Heart left ventricle (tissue), 13 donors: ENCODE data around the gene SSBP4.

ENCODE experiments used
- CTCF ChIP-seq, 12 donors: fragments of 200-600 bp; sonication (generic) in 4 of 12; IDR thresholded peaks; one replicate each; pipeline versions ENCODE4 v1.5.0 to v1.8.0; 2018 to 2022; ENCODE audit warnings: antibody characterized with exemption in 12 of 12, mild to moderate bottlenecking in 5 of 12
- POLR2A ChIP-seq, 2 donors: fragments of 450-650 bp; IDR thresholded peaks; one replicate each; pipeline ENCODE4 v1.6.1; 2017; ENCODE audit warnings: antibody characterized with exemption in 2 of 2, mild to moderate bottlenecking in 2 of 2, moderate library complexity in 2 of 2
- donor health status: ischemic (EF 13 %, LVEDD 7.1; RV severe dilation, severe dysfunction).
- donor health status: DM: no; HTN: yes; CAD: no.
- donor health status: DM: no; HTN: no; CAD: no.
- donor health status: ischemic (EF 25% LVEDD 6.9; RV normal size, moderate dysfunction).
- donor health status: ischemic (EF 25% LVEDD 5.7; RV mildly dilated, moderate dysfunction).
- donor health status: ischemic (EF 35%, LVEDD 5.7; RV mildly dilated, moderate dysfunction).
- donor health status: nonischemic (EF 11% LVEDD 7.7; RV severe dilation, severe dysfunction).
- donor health status: DM: yes; HTN: yes; CAD: no.
- donor health status: PGD.
- donor health status: ischemic (EF 29% LVEDD 5.4; RV normal size, mild dysfunction).
- donor health status: nonischemic (EF 23%, LVEDD 6.1; RV moderate dilation, normal function).

GRCh38 chr19:18428173-18428786 lies 9.1 kb downstream of the SSBP4 start:
- TF ChIP-seq CTCF (IDR thresholded peaks at IDR 0.05) (no peak), POLR2A (IDR thresholded peaks at IDR 0.05) (no peak)
